HepG2 (cell line): ENCODE measurements around the gene BABAM1. TPM values are rescaled to one million over a fixed set of nuclear protein-coding genes. Genes with fewer than 3 reads are reported as not detected.

ENCODE experiments used
- ADNP ChIP-seq: sonication (generic); formaldehyde crosslinking; IDR thresholded peaks from 2 replicates; pipeline ENCODE4 v1.4.0; 2020; ENCODE audit warnings: missing genetic modification reagents
- CAMTA2 ChIP-seq: sonication (generic); formaldehyde crosslinking; IDR thresholded peaks from 2 replicates; pipeline ENCODE4 v1.4.0; 2020; ENCODE audit warnings: mild to moderate bottlenecking, missing genetic modification reagents, borderline replicate concordance
- ESRRA ChIP-seq: sonication (generic); formaldehyde crosslinking; IDR thresholded peaks from 2 replicates; pipeline ENCODE4 v1.5.1; 2020; ENCODE audit warnings: mild to moderate bottlenecking, low read depth, missing genetic modification reagents
- GABPB1 ChIP-seq: IDR thresholded peaks from 2 replicates; pipeline ENCODE4 v1.6.1; 2016; ENCODE audit warnings: mild to moderate bottlenecking, missing genetic modification reagents, moderate library complexity, missing compliant biosample characterization
- HMG20A ChIP-seq: IDR thresholded peaks from 2 replicates; pipeline ENCODE4 v1.6.1; 2016; ENCODE audit warnings: borderline replicate concordance
- MTF2 ChIP-seq: sonication (generic); formaldehyde crosslinking; IDR thresholded peaks from 2 replicates; pipeline ENCODE4 v1.5.0; 2020; ENCODE audit warnings: missing genetic modification reagents, borderline replicate concordance
- NCOR1 ChIP-seq: fragments of 200-600 bp; sonication (generic); IDR thresholded peaks from 2 replicates; pipeline ENCODE4 v1.7.0; 2017; ENCODE audit warnings: antibody characterized with exemption, low read length, borderline replicate concordance
- NRL ChIP-seq: sonication (generic); formaldehyde crosslinking; IDR thresholded peaks from 2 replicates; pipeline ENCODE4 v1.5.0; 2020; ENCODE audit warnings: missing genetic modification reagents, mild to moderate bottlenecking, moderate library complexity, borderline replicate concordance
- POLR2G ChIP-seq: fragments of 200-400 bp; formaldehyde crosslinking; IDR thresholded peaks from 2 replicates; pipeline ENCODE4 v1.6.1; 2018; ENCODE audit warnings: mild to moderate bottlenecking, low read depth, low read length, moderate library complexity
- REL ChIP-seq: sonication (generic); formaldehyde crosslinking; conservative IDR thresholded peaks from 2 replicates; pipeline ENCODE4 v1.8.0; 2022; ENCODE audit warnings: mild to moderate bottlenecking, missing genetic modification reagents, moderate library complexity
- ZBTB7A ChIP-seq: sonication (generic); formaldehyde crosslinking; IDR thresholded peaks from 2 replicates; pipeline ENCODE4 v1.8.0; 2022; ENCODE audit warnings: mild to moderate bottlenecking, missing genetic modification reagents
- ZMYM3 ChIP-seq: sonication (generic); formaldehyde crosslinking; IDR thresholded peaks from 2 replicates; pipeline ENCODE4 v1.5.1; 2020; ENCODE audit warnings: mild to moderate bottlenecking, missing genetic modification reagents
- ZNF124 ChIP-seq: sonication (generic); formaldehyde crosslinking; IDR thresholded peaks from 2 replicates; pipeline ENCODE4 v1.4.0; 2020; ENCODE audit warnings: missing genetic modification reagents
- ZNF263 ChIP-seq: sonication (generic); formaldehyde crosslinking; IDR thresholded peaks from 2 replicates; pipeline ENCODE4 v1.4.0; 2020; ENCODE audit warnings: missing genetic modification reagents
- ZNF274 ChIP-seq: sonication (generic); formaldehyde crosslinking; IDR thresholded peaks from 2 replicates; pipeline ENCODE4 v1.5.1; 2020; ENCODE audit warnings: mild to moderate bottlenecking, missing genetic modification reagents
- ZNF530 ChIP-seq: sonication (generic); formaldehyde crosslinking; IDR thresholded peaks from 2 replicates; pipeline ENCODE4 v1.5.0; 2020; ENCODE audit warnings: low read depth, mild to moderate bottlenecking, missing genetic modification reagents
- ZNF563 ChIP-seq: sonication (generic); formaldehyde crosslinking; IDR thresholded peaks from 2 replicates; pipeline ENCODE4 v1.8.0; 2022; ENCODE audit warnings: mild to moderate bottlenecking, moderate library complexity, missing genetic modification reagents
- ZNF609 ChIP-seq: sonication (generic); formaldehyde crosslinking; IDR thresholded peaks from 2 replicates; pipeline ENCODE4 v1.4.0; 2020; ENCODE audit warnings: mild to moderate bottlenecking, missing genetic modification reagents, borderline replicate concordance
- ZNF709 ChIP-seq: sonication (generic); formaldehyde crosslinking; IDR thresholded peaks from 2 replicates; pipeline ENCODE4 v1.5.0; 2020; ENCODE audit warnings: mild to moderate bottlenecking, missing genetic modification reagents
- ZSCAN22 ChIP-seq: sonication (generic); formaldehyde crosslinking; IDR thresholded peaks from 2 replicates; pipeline ENCODE4 v1.4.0; 2020; ENCODE audit warnings: mild to moderate bottlenecking, missing genetic modification reagents
- polyA plus RNA-seq, 8 experiments: library from polyadenylated mRNA; depleted of rRNA in 3 of 8; stranded (reverse) in 7 of 8; unstranded in 1 of 8; fragments of >200 nt; fragmentation: Illumina TruSeq in 4 of 8; extraction: Trizol in 4 of 8; gene quantifications; 2 replicates each; pipeline versions ENCODE4 v1.2.1 to v1.2.3, GENCODE V29; 2011 to 2016; ENCODE audit warnings: low read depth in 4 of 8, missing spikeins in 1 of 8, mixed read lengths in 1 of 8; ENCODE audit not compliant: insufficient read depth in 1 of 8
- total RNA-seq, 5 experiments: library from RNA; depleted of rRNA; stranded (reverse); fragments of >200 nt; fragmentation: Illumina TruSeq; extraction: Trizol; gene quantifications; 2 replicates each; pipeline ENCODE4 v1.2.3, GENCODE V29; 2016; ENCODE audit warnings: low read depth in 1 of 5

BABAM1 gene
- total and polyA plus RNA-seq, 2 of the 13 experiments (the other 11 are each of a cell fraction or from before 2014, with no cell fraction given): 70.0 to 82.0 TPM

GRCh38 chr19:17244618-17245534 is 22.4 kb upstream of the BABAM1 start (continued):
- TF ChIP-seq POLR2G (0 out of 2 replicates have a peak, but pooled peaks have one; percentile 39), ZNF609 (CRISPR knock-in tag) (no peak), REL (CRISPR knock-in tag) (0 out of 2 replicates have a peak, but pooled peaks have one; percentile 49), ZSCAN22 (CRISPR knock-in tag) (no peak), ZNF124 (CRISPR knock-in tag) (no peak), MTF2 (no peak), CAMTA2 (CRISPR knock-in tag) (no peak), HMG20A (CRISPR knock-in tag) (no peak), ZMYM3 (CRISPR knock-in tag) (peak; percentile 93), ESRRA (CRISPR knock-in tag) (peak; percentile 72), GABPB1 (no peak), ZNF709 (0 out of 2 replicates have a peak, but pooled peaks have one; percentile 39), ZBTB7A (CRISPR knock-in tag) (peak; percentile 58; the same call in 1 of the 2 replicates), ZNF530 (CRISPR knock-in tag) (0 out of 2 replicates have a peak, but pooled peaks have one; percentile 43), ZNF274 (CRISPR knock-in tag) (no peak), ZNF563 (peak; percentile 41; the same call in 1 of the 2 replicates), NCOR1 (0 out of 2 replicates have a peak, but pooled peaks have one; percentile 60), NRL (CRISPR knock-in tag) (0 out of 2 replicates have a peak, but pooled peaks have one; percentile 14), ZNF263 (CRISPR knock-in tag) (peak; percentile 37; the same call in 1 of the 2 replicates), ADNP (peak; percentile 86; the same call in 1 of the 2 replicates)
